Stimulated activated CD8-positive, alpha-beta memory T cell treated with anti-CD3 and anti-CD28 coated beads, Interleukin-4, amount 100 ng/mL, for 24 hours (primary cell): ENCODE data around the gene SLC12A7.
A peak's percentile ranks its signal among the peaks of the same experiment; 100 is the strongest.
"Not testable (repeated sequence)": the region's sequence is repeated elsewhere in the genome, so short reads cannot be mapped to it uniquely, and the experiment has no call there.

Experiments used
- DNase-seq: peaks from one replicate; pipeline ENCODE4 v3.0.0-alpha.2; 2020; ENCODE audit warnings: low read depth

The SLC12A7 gene

GRCh38 chr5:1140818-1141189 is 28.9 kb upstream of the SLC12A7 start:
- DNase-seq = no peak

DNA sequence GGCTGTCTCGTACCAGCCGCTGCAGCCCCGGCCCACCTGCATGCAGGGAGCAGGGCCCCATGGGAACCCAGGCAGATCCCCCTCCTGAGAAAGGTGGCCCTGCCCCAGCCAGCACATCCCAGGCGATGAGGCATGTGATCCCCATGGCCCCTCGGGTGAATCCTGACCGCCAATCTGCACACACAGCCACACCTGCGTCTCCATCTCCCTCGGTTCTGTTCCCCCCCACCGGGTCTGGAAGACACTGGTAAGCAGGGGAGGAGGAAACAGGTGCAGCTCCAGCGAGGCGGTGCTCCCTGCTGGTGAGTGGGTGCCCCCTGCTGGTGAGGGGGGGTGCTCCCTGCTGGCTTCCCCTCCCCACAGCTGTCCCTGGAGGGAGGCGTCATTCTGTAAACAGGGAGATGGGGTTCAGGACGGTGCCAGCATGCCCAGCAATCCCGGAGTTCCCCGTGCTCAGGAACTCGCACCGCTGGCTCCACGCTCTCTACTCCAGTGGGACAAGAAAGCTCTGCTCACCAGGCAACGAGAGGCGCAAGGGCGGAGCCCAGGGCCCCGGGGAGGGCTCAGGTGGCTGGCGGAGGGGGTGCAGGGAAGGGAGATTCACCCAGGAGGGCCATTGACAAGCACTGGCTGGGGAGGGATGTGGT is 28.4 kb upstream of the SLC12A7 start:
- DNase-seq = peak; percentile 78

DNA sequence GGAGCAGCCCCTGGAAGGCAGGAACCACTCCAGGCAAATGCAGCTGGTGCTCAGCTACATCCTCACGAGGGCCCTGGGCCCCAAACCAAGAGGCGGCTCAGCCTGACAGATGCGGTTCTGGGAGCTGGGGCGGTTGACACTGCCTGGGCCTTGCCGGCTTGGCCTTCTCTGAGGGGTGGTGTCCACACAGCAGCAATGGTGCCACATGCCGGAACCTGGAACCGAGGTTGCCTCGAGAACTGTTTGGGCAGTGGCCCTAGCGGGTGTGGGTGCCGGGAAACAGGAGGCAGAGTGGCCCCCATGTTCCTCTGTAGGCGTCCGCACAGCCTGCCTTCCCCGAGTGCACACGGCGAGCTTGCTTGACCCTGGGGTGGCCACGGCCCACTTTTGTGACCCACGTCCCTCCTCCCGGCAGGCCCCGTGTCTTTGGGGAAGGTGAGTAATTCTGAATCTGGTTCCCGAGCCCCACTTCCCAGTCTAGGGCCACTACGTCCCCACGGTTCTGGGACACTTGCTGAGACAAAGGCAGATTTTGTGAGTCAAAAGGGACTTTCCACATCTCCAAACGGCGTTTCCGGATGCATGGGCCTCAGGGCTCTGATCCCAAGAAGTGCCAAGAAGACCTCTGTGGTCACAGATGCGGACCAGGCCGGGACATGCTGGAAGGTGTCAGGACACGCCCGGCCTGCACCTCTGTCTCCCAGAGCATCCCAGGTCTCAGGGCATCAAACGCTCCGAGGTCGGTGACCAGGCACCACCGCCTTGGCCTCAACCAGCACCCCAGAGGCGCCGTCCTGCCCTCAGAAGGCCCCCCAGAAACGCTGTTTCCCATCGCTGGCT is 27.7 kb upstream of the SLC12A7 start:
- DNase-seq = no peak

GRCh38 chr5:1138445-1139245 is 26.8 kb upstream of the SLC12A7 start:
- DNase-seq = no peak

GRCh38 chr5:1137567-1138444 is 25.9 kb upstream of the SLC12A7 start:
- no peak for DNase-seq

GRCh38 chr5:1136814-1137213 is 25.0 kb upstream of the SLC12A7 start:
- no peak for DNase-seq

- no peak for DNase-seq
Measured at GRCh38 chr5:1135696-1136525, 24.0 kb upstream of the SLC12A7 start.

GRCh38 chr5:1134478-1134877 is 22.6 kb upstream of the SLC12A7 start:
- DNase-seq = no peak

- DNase-seq = no peak
Measured at GRCh38 chr5:1133510-1134201, 21.8 kb upstream of the SLC12A7 start.

DNA sequence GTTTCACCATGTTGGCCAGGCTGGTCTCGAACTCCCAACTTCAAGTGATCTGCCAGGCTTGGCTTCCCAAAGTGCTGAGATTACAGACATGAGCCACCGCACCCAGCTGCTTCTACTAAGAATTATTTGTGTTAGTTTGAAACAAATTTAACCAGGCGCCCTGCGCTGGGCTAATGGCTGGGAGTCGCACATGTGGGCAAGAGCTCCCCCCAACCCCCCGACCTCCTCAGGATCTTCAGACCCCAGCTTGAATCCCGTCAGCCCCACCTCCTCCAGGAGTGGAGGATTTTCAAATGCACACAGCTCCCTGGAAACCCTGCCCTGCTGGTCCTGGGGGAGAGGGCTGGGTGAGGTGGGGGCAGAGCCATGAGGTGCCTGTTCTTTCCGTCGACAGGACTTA is 21.2 kb upstream of the SLC12A7 start:
- DNase-seq = no peak

DNA sequence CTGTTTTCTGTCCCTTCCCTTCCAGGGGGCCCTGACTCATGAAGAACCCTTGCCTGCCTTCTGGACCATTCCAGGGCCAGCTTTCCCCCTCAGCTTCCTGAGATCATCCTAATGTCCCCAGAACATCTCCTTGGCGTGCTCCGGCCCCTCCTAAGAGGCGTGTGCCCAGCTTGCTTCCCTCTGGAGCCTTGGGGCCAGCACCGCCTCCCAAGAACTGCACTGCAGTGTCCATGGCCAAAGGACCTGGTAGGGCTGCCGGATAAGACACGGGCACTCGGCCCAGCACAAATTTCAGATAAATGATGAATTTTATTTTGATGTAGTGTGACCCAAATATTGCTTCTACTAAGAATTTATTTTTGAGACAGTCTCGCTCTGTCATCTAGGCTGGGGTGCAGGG is 20.7 kb upstream of the SLC12A7 start:
- no peak for DNase-seq

DNA sequence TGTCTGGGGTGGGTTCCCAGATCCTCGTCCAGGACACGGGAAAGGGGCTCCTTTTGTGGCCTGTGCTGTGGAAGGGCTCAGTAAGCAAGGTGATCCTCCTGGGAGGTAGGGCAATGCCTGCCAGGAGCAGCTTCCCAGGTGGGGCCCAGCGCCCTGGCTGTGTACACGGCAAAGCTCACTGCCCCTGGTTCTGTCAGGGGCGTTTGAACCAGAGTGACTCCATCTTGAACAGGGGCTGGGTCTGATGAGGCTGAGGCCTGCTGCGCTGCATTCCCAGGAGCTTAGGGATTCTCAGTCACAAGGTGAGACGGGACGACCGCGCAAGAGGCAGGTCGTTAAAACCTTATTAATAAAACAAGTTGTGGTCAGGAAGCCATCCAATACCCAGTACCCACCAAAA is 19.9 kb upstream of the SLC12A7 start:
- no peak for DNase-seq

DNA sequence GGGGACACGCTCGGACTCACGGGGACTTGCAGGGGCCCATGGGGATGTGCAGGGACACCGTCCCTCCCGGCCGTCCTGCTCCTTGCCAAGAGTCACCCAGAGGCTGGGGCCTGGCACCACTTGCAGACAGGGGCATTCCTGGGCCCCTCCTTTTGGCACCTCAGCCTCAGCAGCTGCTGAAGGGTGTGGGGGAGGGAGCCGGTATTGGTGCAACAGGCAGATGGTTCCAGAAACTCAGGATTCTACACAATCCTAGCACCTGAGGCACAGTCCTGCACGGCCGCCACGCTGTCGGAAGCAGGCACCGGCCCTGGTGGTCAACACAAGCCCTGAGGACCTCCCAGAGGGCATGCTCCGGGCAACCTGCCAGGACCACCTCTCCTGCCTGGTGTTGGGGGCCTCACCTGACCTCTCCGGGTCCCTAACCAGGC is 19.3 kb upstream of the SLC12A7 start:
- no peak for DNase-seq

DNA sequence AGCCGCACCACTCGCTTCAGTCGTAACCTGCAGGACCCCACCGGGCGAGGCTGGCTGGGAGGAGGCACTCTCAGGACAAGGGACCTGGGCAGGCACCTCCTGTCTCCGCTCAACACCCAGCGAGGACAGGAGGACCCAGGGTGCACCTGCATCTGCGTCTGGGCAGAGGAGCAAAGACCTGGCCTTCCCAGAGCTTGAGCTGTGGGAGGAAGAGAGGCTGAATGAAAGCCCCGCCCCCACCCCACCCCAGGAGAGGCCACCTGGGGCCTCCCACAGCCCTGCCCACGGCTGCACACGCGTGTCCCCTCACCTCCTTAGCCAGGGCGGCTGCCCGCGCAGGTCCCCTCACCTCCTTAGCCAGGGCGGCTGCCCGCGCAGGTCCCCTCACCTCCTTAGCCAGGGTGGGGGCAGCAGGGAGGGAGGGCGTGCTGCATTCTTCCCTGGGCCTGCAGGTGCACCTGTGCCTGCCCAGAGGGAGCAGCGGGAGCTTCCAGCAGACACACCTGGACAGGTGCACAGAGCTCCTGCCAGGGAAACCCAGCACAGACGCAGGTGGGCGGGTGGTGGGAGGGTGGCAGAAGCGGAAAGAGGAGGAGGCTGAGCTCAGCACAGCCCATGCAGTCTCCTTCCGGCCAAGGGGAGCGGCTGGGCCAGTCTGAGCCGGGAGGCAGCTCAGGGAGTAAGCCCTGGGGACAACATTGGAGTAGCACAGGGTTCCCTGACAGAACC is 18.5 kb upstream of the SLC12A7 start:
- no peak for DNase-seq

DNA sequence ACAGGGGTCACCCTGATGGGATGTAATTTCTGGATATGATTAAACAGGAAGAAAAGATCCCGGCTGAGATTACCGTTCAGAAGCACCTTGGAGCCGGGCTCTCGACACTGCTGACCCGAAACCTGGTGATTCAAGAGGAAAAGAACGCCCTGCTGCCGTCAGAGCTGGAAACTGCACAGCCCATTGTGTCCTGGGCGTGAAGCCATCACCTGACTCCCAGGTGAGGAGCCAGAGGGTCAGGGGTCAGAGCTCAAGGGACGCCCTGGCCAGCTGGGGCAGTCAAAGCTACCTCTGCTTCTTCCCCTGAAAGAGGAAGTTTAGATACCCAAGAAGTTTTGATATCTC is 17.8 kb upstream of the SLC12A7 start:
- no peak for DNase-seq

DNA sequence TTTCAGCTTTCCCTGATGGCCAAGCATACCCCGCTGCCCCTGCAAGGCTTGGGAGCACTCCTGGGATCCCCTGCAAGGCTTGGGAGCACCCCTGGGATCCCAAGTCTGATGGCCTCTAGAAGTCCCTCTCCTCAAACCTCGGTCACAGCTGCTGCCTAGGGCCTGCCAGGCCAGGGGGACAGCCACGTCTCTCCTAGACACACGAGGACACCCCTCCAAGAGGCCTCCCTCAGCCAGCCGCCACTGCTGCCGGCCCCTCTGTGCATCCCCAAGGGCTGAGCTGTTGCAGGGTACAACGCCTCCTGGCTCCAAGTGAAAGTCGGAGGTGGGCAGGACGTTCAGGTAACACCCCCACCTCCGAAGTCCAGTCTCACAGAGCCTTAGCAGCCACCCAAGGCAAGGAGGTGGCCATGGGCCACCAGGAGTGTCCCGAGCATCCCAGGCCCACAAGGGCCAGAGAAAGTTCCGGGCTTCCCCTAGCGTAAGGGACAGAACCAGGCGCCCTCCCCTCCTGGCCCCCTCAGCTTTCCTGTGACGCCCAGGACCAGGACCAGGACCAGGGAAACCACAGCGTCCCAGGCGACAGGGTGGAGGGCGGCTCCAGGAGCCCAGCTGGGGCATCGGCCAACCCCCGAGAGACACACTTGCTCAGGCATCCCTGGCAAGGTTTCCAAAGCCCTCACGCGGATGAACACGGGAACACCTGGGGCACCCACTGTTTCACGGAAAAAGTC is 17.3 kb upstream of the SLC12A7 start:
- no peak for DNase-seq

GRCh38 chr5:1127959-1128785 is 16.3 kb upstream of the SLC12A7 start:
- DNase-seq = no peak

GRCh38 chr5:1125695-1126094 is 13.8 kb upstream of the SLC12A7 start:
- DNase-seq = not testable (repeated sequence)
